Transverse colon (tissue), 1 donor: ENCODE results near the gene PLTP.

Experiments used
- EP300 ChIP-seq: sonication (generic); formaldehyde crosslinking; IDR thresholded peaks from one replicate; pipeline ENCODE4 v1.6.1; 2017; ENCODE audit warnings: antibody characterized with exemption, low read depth
- POLR2A ChIP-seq: fragments of 450-650 bp; IDR thresholded peaks from one replicate; pipeline ENCODE4 v1.6.1; 2016; ENCODE audit warnings: antibody characterized with exemption, mild to moderate bottlenecking, moderate library complexity

GRCh38 chr20:45907219-45907948 lies 4.6 kb downstream of the PLTP start:
- TF ChIP-seq POLR2A (no peak), EP300 (no peak)
